HG03135 (cell line): ENCODE results near the gene CYB5R4.
"Not testable (repeated sequence)": the region's sequence is repeated elsewhere in the genome, so short reads cannot be mapped to it uniquely, and the experiment has no call there.

Source experiments
- ATAC-seq: cut with Tn5 transposase; IDR thresholded peaks from one replicate; pipeline ENCODE4 v1.9.1; 2021; ENCODE audit warnings: mild to moderate bottlenecking, moderate library complexity; ENCODE audit not compliant: unreplicated experiment

Gene CYB5R4

DNA sequence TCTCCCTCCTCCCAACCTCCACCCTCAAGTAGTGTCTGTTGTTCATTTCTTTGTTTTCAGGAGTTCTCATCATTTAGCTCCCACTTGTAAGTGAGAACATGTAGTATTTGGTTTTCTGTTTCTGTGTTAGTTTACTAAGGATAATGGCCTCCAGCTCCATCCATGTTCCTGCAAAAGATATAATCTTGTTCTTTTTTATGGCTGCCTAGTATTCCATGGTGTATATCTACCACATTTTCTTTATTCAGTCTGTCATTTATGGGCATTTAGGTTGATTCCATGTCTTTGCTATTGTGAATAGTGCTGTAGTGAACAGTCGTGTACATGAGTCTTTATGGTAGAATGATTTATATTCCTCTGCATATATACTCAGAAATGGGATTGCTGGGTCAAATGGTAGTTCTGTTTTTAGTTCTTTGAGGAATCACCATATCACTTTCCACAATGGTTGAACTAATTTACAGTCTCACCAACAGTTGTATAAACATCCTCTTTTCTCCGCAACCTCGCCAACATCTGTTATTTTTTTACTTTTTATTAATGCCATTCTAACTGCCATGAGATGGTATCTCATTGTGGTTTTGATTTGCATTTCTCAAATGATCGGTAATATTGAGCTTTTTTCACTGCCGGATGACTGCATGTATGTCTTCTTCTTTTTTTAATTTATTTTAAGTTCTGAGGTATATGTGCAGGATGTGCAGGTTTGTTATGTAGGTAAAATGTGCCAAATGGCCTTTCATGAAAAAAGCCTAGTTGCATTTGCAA is 48.3 kb downstream of the CYB5R4 start:
- not testable (repeated sequence) for ATAC-seq

GRCh38 chr6:83908813-83909212 is 49.3 kb downstream of the CYB5R4 start:
- ATAC-seq = no peak

DNA sequence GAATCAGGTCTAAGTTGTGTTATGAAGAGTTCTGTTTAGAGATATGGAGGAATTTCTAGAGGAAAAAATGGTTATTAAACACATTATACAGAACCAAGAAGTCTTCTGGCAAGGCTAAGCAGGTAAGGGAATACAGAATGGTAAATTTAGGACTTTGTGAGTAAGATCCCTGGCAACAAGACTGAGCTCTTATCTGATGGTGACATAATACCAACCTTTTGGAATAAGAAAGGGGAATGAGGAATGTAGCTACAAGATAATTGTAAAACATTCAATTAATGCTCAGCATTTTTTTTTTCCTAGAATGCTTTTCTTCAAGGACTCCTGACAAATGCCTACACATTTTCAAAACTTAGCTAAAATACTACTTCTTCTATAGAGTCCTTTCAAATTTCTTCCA is 51.8 kb downstream of the CYB5R4 start:
- ATAC-seq = no peak

GRCh38 chr6:83914953-83915352 is 55.5 kb downstream of the CYB5R4 start:
- ATAC-seq = no peak

- no peak for ATAC-seq
These were observed 57.5 kb downstream of the CYB5R4 start for GRCh38 chr6:83917001-83917400.

- no peak for ATAC-seq
These were observed 60.5 kb downstream of the CYB5R4 start for GRCh38 chr6:83920017-83920416.

DNA sequence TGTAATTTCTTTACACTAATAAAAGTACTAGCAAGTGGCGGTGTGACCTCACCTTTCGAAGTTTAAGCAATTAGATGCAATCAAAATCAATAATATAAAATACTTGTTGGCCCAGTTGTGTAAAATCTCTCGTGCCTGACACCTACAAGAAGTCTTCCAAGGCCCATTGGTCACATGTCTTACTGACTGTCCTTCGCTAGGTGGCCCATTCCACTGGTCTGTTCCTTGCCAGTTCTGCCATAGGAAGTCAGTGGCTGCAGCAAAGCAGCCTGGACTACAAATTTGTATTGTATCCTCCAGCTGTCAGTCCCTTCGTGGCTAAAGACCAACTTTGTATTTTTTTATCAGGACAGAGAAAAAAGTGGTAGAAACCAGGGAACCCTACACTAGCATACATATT is 61.8 kb downstream of the CYB5R4 start:
- no peak for ATAC-seq

- ATAC-seq = no peak
These were observed 68.0 kb downstream of the CYB5R4 start for GRCh38 chr6:83927470-83927869.

DNA sequence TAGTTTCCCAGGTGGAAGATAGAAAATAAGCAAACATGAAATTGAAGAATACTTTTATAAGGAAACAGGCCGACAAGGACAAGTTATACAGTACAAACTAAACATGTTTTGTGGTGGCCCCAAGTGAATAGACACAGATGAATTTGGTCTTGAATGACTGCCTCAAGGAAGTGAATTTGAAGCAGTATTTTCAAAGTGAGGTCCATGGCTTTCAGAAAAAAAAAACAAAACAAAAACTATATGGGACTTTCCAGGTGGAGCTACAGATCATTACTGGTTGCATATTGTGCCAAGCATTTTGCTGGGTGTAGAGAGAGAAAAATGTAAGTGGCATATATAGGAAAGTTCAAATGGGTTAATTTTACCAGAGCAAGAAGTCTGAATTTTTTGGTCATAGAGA is 68.8 kb downstream of the CYB5R4 start:
- no peak for ATAC-seq

GRCh38 chr6:83946201-83946833 is 86.8 kb downstream of the CYB5R4 start:
- not testable (repeated sequence) for ATAC-seq

GRCh38 chr6:83947983-83948382 is 88.5 kb downstream of the CYB5R4 start:
- ATAC-seq = not testable (repeated sequence)

DNA sequence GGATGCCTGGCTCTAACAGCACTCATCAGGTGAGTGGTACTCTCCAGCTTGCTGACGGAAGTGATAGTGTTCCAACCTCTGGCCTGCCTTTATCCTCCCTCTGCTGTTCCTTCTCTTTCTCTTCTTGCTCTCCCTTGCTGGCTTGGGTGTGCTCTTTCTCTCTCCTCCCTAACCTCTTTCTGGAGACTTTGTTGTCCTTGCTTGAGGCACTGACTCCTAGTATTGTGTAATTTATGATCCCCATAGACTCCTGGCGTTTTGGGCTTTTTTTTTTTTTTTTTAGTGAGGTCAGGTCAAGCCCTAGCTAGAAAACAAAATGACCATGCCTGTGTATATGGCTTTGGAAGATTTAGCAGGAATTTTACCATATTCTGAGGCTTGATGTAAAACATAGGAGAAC is 89.4 kb downstream of the CYB5R4 start:
- no peak for ATAC-seq

- ATAC-seq = not testable (repeated sequence)
These were observed 91.9 kb downstream of the CYB5R4 start for GRCh38 chr6:83951423-83951822.

GRCh38 chr6:83952830-83953229 is 93.3 kb downstream of the CYB5R4 start:
- no peak for ATAC-seq

DNA sequence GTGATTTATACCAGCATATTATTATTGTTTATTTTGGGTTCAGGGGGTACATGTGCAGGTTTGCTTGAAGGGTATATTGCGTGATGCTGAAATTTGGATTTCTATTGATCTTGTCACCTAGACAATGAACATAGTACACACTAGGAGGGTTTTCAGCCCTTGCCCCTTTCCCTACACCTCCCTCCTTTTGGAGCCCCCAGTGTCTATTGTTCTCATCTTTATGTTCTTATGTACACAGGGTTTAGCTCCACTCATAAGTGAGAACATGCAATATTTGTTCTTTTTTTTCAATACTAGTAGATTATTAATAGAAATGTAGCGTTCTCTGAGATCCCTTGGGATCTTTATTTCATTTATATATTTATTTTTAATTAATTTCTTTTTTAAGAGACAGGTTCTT is 94.9 kb downstream of the CYB5R4 start:
- ATAC-seq = no peak

GRCh38 chr6:83958241-83958685 is 98.8 kb downstream of the CYB5R4 start:
- ATAC-seq = no peak

DNA sequence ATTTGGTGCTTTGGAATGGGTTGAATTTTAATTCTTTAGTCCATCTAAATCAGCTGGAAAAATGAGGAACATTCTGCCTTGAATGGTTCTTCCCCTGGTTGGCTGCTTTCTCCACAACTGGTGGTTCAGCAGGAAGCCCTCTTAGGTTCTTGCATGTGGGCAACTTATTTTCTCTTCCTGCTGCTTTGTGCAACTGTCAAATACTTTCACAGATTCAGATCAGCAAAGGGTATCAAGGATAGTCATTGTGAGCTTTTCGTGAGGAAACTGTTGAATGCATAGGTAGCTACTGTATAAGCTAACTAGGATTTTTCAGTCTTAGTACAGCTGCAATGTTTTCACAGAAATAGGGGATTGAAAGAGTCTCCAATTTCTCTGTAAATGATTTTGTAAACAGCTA is 101.2 kb downstream of the CYB5R4 start:
- ATAC-seq = no peak

- peak; percentile 83 for ATAC-seq
These were observed 103.1 kb downstream of the CYB5R4 start for GRCh38 chr6:83962582-83962981.

DNA sequence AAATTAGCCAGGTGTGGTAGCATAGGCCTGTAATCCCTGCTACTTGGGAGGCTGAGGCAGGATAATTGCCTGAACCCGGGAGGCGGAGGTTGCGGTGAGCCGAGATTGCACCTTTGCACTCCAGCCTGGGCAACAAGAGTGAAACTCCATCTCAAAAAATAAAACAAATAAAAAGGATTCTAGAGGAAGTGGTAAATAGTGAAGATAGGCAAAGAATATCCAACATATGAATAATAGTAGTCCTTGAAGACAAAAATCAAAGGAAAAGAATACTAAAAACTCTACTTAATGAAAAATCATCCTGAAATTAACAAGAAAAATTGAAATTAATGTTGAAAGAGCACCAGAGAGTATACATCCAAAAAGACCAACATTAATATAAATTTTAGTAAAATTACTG is 107.0 kb downstream of the CYB5R4 start:
- ATAC-seq = no peak

GRCh38 chr6:83970582-83970981 is 111.1 kb downstream of the CYB5R4 start:
- ATAC-seq = no peak

GRCh38 chr6:83974409-83975050 is 115.0 kb downstream of the CYB5R4 start:
- ATAC-seq = no peak
